T-helper 1 cell treated with Interleukin-12 subunit alpha and Interleukin-12 subunit beta and Interleukin-4 antibody, amounts not matched to agents 30 μg/mL and 1 μg/mL, for 36 hours (primary cell): ENCODE results near the gene SLAMF1.

Source experiments
- H3K27ac Mint-ChIP-seq: one replicate; pipeline ENCODE4 v1.8.0; 2021; ENCODE audit warnings: mild to moderate bottlenecking, mixed read lengths
- H3K27me3 Mint-ChIP-seq: one replicate; pipeline ENCODE4 v1.8.0; 2021; ENCODE audit warnings: low read depth, mixed read lengths
- H3K36me3 Mint-ChIP-seq: one replicate; pipeline ENCODE4 v1.8.0; 2021; ENCODE audit warnings: low read depth, mixed read lengths
- H3K4me1 Mint-ChIP-seq: one replicate; pipeline ENCODE4 v1.8.0; 2021; ENCODE audit warnings: low read depth, mixed read lengths
- H3K4me3 Mint-ChIP-seq: one replicate; pipeline ENCODE4 v1.8.0; 2021; ENCODE audit warnings: mild to moderate bottlenecking, moderate library complexity, mixed read lengths
- H3K9me3 Mint-ChIP-seq: one replicate; pipeline ENCODE4 v1.8.0; 2021; ENCODE audit warnings: mixed read lengths

Gene SLAMF1

DNA sequence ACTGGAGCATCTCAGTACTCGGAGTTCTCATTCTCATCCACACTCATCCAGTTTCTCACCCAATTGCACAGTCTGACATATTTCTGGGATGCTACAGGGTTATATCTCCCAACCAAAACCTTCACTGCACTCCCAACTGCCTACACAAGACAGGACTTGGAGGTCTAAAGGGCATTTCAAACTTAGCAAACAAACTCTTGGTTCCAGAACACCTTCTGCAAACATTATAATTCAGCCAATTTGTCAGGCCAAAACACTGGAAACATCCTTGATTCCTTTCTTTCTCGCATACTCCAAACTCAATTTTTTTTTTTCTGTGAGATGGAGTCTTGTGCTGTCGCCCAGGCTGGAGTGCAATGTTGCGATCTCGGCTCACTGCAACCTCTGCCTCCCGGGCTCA, 7.9 kb downstream of the SLAMF1 start:
- Mint-ChIP-seq H3K4me1 (peaks cover 81% of the 10 kb centered on the region), H3K27me3 (no peaks in the 10 kb centered on the region), H3K4me3 (peak overlapping the region; percentile 76), H3K36me3 (peaks cover 78% of the 10 kb centered on the region), H3K9me3 (no peaks in the 10 kb centered on the region), H3K27ac (peak overlapping the region; percentile 95)

- Mint-ChIP-seq H3K4me1 (peaks cover 83% of the 10 kb centered on the region), H3K36me3 (peaks cover 78% of the 10 kb centered on the region), H3K4me3 (peak overlapping the region; percentile 76), H3K9me3 (no peaks in the 10 kb centered on the region), H3K27ac (peak overlapping the region; percentile 95), H3K27me3 (no peaks in the 10 kb centered on the region)
These were observed 8.3 kb downstream of the SLAMF1 start for GRCh38 chr1:160638540-160638857.

- peaks cover 78% of the 10 kb centered on the region for H3K36me3 Mint-ChIP-seq
These were observed 8.9 kb downstream of the SLAMF1 start for GRCh38 chr1:160637821-160638539.

GRCh38 chr1:160637065-160637464, 9.8 kb downstream of the SLAMF1 start:
- Mint-ChIP-seq H3K4me3 (peak overlapping the region; percentile 76), H3K27ac (peak overlapping the region; percentile 95), H3K36me3 (peaks cover 76% of the 10 kb centered on the region), H3K4me1 (peaks cover 80% of the 10 kb centered on the region), H3K9me3 (no peaks in the 10 kb centered on the region), H3K27me3 (no peaks in the 10 kb centered on the region)

More at GRCh38 chr1:160637821-160638539, 8.9 kb downstream of the SLAMF1 start:
- Mint-ChIP-seq H3K9me3 (no peaks in the 10 kb centered on the region), H3K4me1 (peaks cover 83% of the 10 kb centered on the region), H3K27ac (peak overlapping the region; percentile 95), H3K27me3 (no peaks in the 10 kb centered on the region), H3K4me3 (peak overlapping the region; percentile 76)

DNA sequence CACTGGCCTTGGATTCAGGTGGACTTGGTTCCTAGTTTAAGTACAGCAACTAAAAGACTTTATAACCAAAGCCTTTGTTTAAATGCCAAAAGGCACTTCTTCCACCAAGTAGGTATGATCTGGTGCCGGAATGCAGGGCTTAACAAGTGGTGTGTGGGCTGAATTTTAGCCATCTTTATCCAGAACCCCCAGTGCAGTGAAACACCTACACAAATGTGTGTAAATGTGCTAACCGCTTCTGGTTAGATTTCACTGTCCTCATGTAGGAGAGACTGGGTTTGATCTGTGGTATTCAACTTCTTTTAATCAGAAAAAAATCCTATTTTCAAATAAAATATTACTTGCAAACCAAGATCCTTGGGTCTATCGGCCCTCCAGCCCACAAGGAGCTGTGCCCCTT, 10.3 kb downstream of the SLAMF1 start:
- Mint-ChIP-seq H3K4me1 (peaks cover 81% of the 10 kb centered on the region), H3K36me3 (peaks cover 79% of the 10 kb centered on the region), H3K4me3 (no peak overlapping the region), H3K27ac (no peak overlapping the region), H3K9me3 (no peaks in the 10 kb centered on the region), H3K27me3 (no peaks in the 10 kb centered on the region)

GRCh38 chr1:160636076-160636475, 10.8 kb downstream of the SLAMF1 start:
- peak overlapping the region; percentile 39 for H3K27ac Mint-ChIP-seq
- H3K4me1 Mint-ChIP-seq: peaks cover 84% of the 10 kb centered on the region
- no peaks in the 10 kb centered on the region for H3K27me3 Mint-ChIP-seq
- no peak overlapping the region for H3K4me3 Mint-ChIP-seq
- peaks cover 82% of the 10 kb centered on the region for H3K36me3 Mint-ChIP-seq
- no peaks in the 10 kb centered on the region for H3K9me3 Mint-ChIP-seq

- Mint-ChIP-seq H3K9me3 (no peaks in the 10 kb centered on the region), H3K36me3 (peaks cover 85% of the 10 kb centered on the region), H3K4me3 (no peak overlapping the region), H3K27me3 (no peaks in the 10 kb centered on the region), H3K4me1 (peaks cover 86% of the 10 kb centered on the region), H3K27ac (peak overlapping the region; percentile 86)
These were observed 12.0 kb downstream of the SLAMF1 start for GRCh38 chr1:160634543-160635491.

- peaks cover 79% of the 10 kb centered on the region for H3K36me3 Mint-ChIP-seq
- H3K27ac Mint-ChIP-seq: peak overlapping the region; percentile 86
- H3K4me3 Mint-ChIP-seq: peak overlapping the region; percentile 77
- H3K4me1 Mint-ChIP-seq: peaks cover 85% of the 10 kb centered on the region
- no peaks in the 10 kb centered on the region for H3K9me3 Mint-ChIP-seq
- H3K27me3 Mint-ChIP-seq: no peaks in the 10 kb centered on the region
These were observed 13.4 kb downstream of the SLAMF1 start for GRCh38 chr1:160633330-160633903.

DNA sequence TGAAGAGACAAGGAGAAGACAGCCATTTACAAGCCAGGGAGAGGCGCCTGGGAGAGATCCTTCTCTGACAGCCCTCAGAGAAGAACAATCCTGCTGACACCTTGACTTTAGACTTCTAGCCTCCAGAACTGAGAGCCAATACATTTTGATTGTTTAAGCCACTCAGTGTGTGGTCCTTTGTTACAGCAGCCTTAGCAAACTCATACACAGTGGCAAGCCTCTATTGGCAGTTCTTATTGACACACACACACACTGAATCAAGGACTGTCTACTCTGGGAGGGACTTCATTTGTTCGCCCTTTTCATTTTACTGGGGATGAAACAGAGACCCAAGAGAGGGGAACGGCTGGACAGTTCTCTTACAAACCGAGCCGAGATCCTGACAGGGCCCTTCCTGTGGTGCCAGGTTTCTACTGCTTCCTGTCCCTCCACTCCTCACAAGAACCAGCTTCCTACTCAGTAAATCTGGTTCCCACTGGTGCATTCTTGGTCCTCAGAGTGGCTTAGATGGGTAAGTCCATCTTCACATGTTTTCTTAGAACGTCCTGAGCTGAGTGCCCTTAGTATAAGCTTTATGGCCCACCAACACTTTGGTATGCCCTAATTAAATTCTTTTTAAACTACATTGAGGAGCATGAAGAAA, 14.7 kb downstream of the SLAMF1 start:
- Mint-ChIP-seq H3K4me3 (peak overlapping the region; percentile 72), H3K36me3 (peaks cover 80% of the 10 kb centered on the region), H3K4me1 (peaks cover 85% of the 10 kb centered on the region), H3K9me3 (no peaks in the 10 kb centered on the region), H3K27me3 (no peaks in the 10 kb centered on the region), H3K27ac (peak overlapping the region; percentile 99)

GRCh38 chr1:160630523-160631451, 16.1 kb downstream of the SLAMF1 start:
- peaks cover 86% of the 10 kb centered on the region for H3K4me1 Mint-ChIP-seq
- H3K9me3 Mint-ChIP-seq: no peaks in the 10 kb centered on the region
- peak overlapping the region; percentile 72 for H3K4me3 Mint-ChIP-seq
- peaks cover 81% of the 10 kb centered on the region for H3K36me3 Mint-ChIP-seq
- H3K27ac Mint-ChIP-seq: peak overlapping the region; percentile 99
- H3K27me3 Mint-ChIP-seq: no peaks in the 10 kb centered on the region

DNA sequence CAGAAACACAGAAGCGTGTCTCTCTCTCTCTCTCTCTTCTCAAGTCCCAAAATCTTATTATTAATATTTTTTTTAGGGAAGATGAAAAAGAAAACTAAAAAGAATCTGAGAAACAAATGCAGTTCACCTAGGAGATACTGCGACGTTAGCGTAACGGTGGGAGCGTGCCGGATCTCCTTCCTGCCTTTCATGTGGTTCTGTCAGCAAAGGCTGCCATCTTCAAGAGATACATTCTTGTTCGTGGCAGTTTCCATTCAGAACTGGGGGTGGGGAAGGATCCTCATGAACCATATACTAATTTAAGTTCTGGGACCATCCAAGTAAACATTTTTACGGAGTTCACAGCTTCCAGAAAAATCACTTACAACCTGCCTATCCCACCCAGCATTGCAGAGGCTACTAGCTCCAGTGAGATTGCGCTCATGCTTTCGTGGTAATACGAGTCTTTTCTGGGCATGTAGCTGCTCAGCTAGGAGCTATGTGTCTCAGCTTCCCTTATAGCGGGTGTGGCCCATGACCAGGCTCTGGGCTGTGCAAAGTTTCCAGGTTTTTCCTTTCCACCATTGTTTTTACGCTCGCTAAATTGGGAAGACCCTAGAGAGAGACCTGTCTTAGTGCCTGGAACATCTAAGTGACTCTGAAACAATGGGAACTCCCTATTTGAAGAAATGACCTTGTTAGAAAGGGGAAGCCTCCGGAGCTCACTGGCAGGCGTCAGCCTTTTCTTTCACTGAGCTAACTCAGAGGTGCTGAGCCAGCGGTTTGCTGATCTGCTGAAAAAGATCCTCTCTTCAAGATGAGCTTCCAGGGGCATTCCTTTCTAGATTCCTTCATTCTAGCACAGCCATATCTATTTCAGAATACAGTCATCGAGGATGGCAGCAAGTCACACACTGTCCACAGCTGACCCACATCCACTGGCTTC, 17.3 kb downstream of the SLAMF1 start:
- H3K27me3 Mint-ChIP-seq: no peaks in the 10 kb centered on the region
- H3K27ac Mint-ChIP-seq: peak overlapping the region; percentile 99
- peak overlapping the region; percentile 72 for H3K4me3 Mint-ChIP-seq
- H3K36me3 Mint-ChIP-seq: peaks cover 84% of the 10 kb centered on the region
- no peaks in the 10 kb centered on the region for H3K9me3 Mint-ChIP-seq
- peaks cover 91% of the 10 kb centered on the region for H3K4me1 Mint-ChIP-seq

- Mint-ChIP-seq H3K36me3 (peaks cover 83% of the 10 kb centered on the region), H3K27me3 (no peaks in the 10 kb centered on the region)
These were observed 18.0 kb downstream of the SLAMF1 start for GRCh38 chr1:160628799-160629263.

More at GRCh38 chr1:160628799-160629263, 18.0 kb downstream of the SLAMF1 start:
- Mint-ChIP-seq H3K4me3 (peak overlapping the region; percentile 72), H3K27ac (peak overlapping the region; percentile 99), H3K4me1 (peaks cover 90% of the 10 kb centered on the region), H3K9me3 (no peaks in the 10 kb centered on the region)
